Testis (tissue), 3 donors: ENCODE results near the gene SBK1. TPM values are rescaled to one million over a fixed set of nuclear protein-coding genes. Genes with fewer than 3 reads are reported as not detected.

Source experiments
- DNase-seq: peaks from one replicate; pipeline ENCODE4 v3.0.0-alpha.2; 2019
- H3K27ac ChIP-seq, 2 donors: fragments of 200-600 bp; sonication (generic); one replicate each; pipeline ENCODE4 v1.5.1; 2019
- H3K27me3 ChIP-seq: fragments of 200-600 bp; sonication (generic); one replicate; pipeline ENCODE4 v1.5.1; 2019
- H3K36me3 ChIP-seq: fragments of 200-600 bp; sonication (generic); one replicate; pipeline ENCODE4 v1.5.1; 2017; ENCODE audit warnings: low read depth; ENCODE audit errors: missing control alignments
- H3K4me1 ChIP-seq: fragments of 200-600 bp; sonication (generic); one replicate; pipeline ENCODE4 v1.5.1; 2019
- H3K4me3 ChIP-seq, 2 donors: fragments of 200-600 bp; sonication (generic); one replicate each; pipeline ENCODE4 v1.5.1; 2017 to 2019
- H3K9me3 ChIP-seq: fragments of 200-600 bp; sonication (generic); one replicate; pipeline ENCODE4 v1.5.1; 2017
- CTCF ChIP-seq, 3 experiments: fragments of 450-650 bp in 2 of 3; fragments of 200-600 bp in 1 of 3; sonication (generic) in 1 of 3; IDR thresholded peaks; one replicate each; pipeline ENCODE4 v1.5.1; 2016 to 2019; ENCODE audit warnings: antibody characterized with exemption in 3 of 3, mild to moderate bottlenecking in 2 of 3, moderate library complexity in 1 of 3
- POLR2A ChIP-seq: fragments of 450-650 bp; IDR thresholded peaks from one replicate; pipeline ENCODE4 v1.6.1; 2017; ENCODE audit warnings: antibody characterized with exemption, mild to moderate bottlenecking, moderate library complexity
- WGBS, 2 donors: methylation state at CpG; one replicate each; pipeline ENCODE4 v1.1.5; 2018; 5-methylcytosine and 5-hydroxymethylcytosine counted together
- intact Hi-C: fragments of 100-400 bp; cut with DNase I; formaldehyde crosslinking; loops from one replicate; pipeline ENCODE4 v1.15.1; 2023; ENCODE audit warnings: low total_unique reads
- polyA plus RNA-seq: library from polyadenylated mRNA; stranded (reverse); fragments of 350-450 nt; fragmentation: Illumina TruSeq; extraction: RNeasy Lipid Tissue Mini Kit (QIAGEN cat#74804); gene quantifications from one replicate; pipeline ENCODE4 v1.2.3, GENCODE V29; 2014; ENCODE audit warnings: low read depth, low replicate concordance; ENCODE audit not compliant: insufficient read depth
- total RNA-seq, 2 donors: library from RNA; depleted of rRNA; stranded (reverse); fragments of >200 nt; gene quantifications; one replicate each; pipeline ENCODE4 v1.2.3, GENCODE V29; 2016

The SBK1 gene
- total and polyA plus RNA-seq, 3 donors from 2014 or later, result 4.1 to 8.1 (median 4.6) TPM

- intact Hi-C loops, result no loop called here
- 74 to 76% methylated on average over 4 of the region's 4 CpGs for WGBS, 2 donors
- TF ChIP-seq POLR2A (no peak), CTCF (IDR thresholded peaks at IDR 0.05) (no peak)
- Histone ChIP-seq H3K9me3 (no peaks in the 10 kb centered on the region), H3K36me3 (no peaks in the 10 kb centered on the region), H3K27ac (no peak overlapping the region), H3K4me3 (no peak overlapping the region), H3K27me3 (no peaks in the 10 kb centered on the region), H3K4me1 (peaks cover 9% of the 10 kb centered on the region)
- DNase-seq, result no peak
These were observed 30.4 kb upstream of the SBK1 start for GRCh38 chr16:28261942-28262341.

- TF ChIP-seq POLR2A, result no peak
- no peak for TF ChIP-seq CTCF (IDR thresholded peaks at IDR 0.05)
- no peaks in the 10 kb centered on the region for H3K9me3 ChIP-seq
- intact Hi-C loops, result no loop called here
- no peaks in the 10 kb centered on the region for H3K36me3 ChIP-seq
- no peak for DNase-seq
- no peak overlapping the region for H3K4me3 ChIP-seq
- H3K4me1 ChIP-seq, result peaks cover 7% of the 10 kb centered on the region
- WGBS, 2 donors, result 70 to 72% methylated on average over 6 of the region's 7 CpGs
- H3K27ac ChIP-seq, result no peak overlapping the region
- no peaks in the 10 kb centered on the region for H3K27me3 ChIP-seq
These were observed 29.0 kb upstream of the SBK1 start for GRCh38 chr16:28263305-28263704.

- WGBS, 2 donors, result 25 to 39% methylated on average over 14 of the region's 14 CpGs
- Histone ChIP-seq H3K9me3 (no peaks in the 10 kb centered on the region), H3K4me1 (no peaks in the 10 kb centered on the region), H3K4me3 (no peak overlapping the region), H3K27me3 (no peaks in the 10 kb centered on the region), H3K36me3 (no peaks in the 10 kb centered on the region), H3K27ac (no peak overlapping the region)
- intact Hi-C loops, result no loop called here
- DNase-seq, result peak; percentile 77
- TF ChIP-seq POLR2A (no peak), CTCF (IDR thresholded peaks at IDR 0.05) (no peak)
These were observed 27.7 kb upstream of the SBK1 start for GRCh38 chr16:28264656-28265055.

- intact Hi-C loops, result no loop called here
- Histone ChIP-seq H3K9me3 (no peaks in the 10 kb centered on the region), H3K4me3 (no peak overlapping the region), H3K27me3 (no peaks in the 10 kb centered on the region), H3K27ac (no peak overlapping the region), H3K4me1 (no peaks in the 10 kb centered on the region), H3K36me3 (no peaks in the 10 kb centered on the region)
- TF ChIP-seq CTCF (IDR thresholded peaks at IDR 0.05) (no peak), POLR2A (no peak)
- no peak for DNase-seq
- 92 to 94% methylated on average over 5 of the region's 5 CpGs for WGBS, 2 donors
These were observed 26.5 kb upstream of the SBK1 start for GRCh38 chr16:28265822-28266221.

- no peak for TF ChIP-seq POLR2A
- no peak for TF ChIP-seq CTCF (IDR thresholded peaks at IDR 0.05)
- Histone ChIP-seq H3K4me1 (no peaks in the 10 kb centered on the region), H3K27me3 (no peaks in the 10 kb centered on the region), H3K9me3 (no peaks in the 10 kb centered on the region), H3K27ac (no peak overlapping the region), H3K36me3 (no peaks in the 10 kb centered on the region), H3K4me3 (no peak overlapping the region)
- intact Hi-C loops, result no loop called here
- 62 to 66% methylated on average over 2 of the region's 2 CpGs for WGBS, 2 donors
- DNase-seq, result no peak
These were observed 25.0 kb upstream of the SBK1 start for GRCh38 chr16:28267356-28267755.
